Thyroid gland (tissue), 4 donors: ENCODE data around the gene IFTAP.

Source experiments
- CTCF ChIP-seq, 6 experiments: fragments of 200-600 bp in 3 of 6; fragments of 450-650 bp in 3 of 6; sonication (generic) in 3 of 6; IDR thresholded peaks; one replicate each; pipeline ENCODE4 v1.5.1; 2016 to 2019; ENCODE audit warnings: antibody characterized with exemption in 6 of 6, mild to moderate bottlenecking in 2 of 6, inconsistent platforms in 1 of 6, moderate library complexity in 1 of 6
- POLR2A ChIP-seq, 2 donors: fragments of 450-650 bp; IDR thresholded peaks; one replicate each; pipeline ENCODE4 v1.6.1; 2017; ENCODE audit warnings: antibody characterized with exemption in 2 of 2, mild to moderate bottlenecking in 2 of 2, moderate library complexity in 1 of 2

GRCh38 chr11:36558571-36559413, 35.5 kb upstream of the IFTAP start:
- TF ChIP-seq CTCF (IDR thresholded peaks at IDR 0.05) (no peak), POLR2A (IDR thresholded peaks at IDR 0.05) (no peak)
